H9 (cell line): ENCODE results near the gene ZNF414. TPM values are rescaled to one million over a fixed set of nuclear protein-coding genes. Genes with fewer than 3 reads are reported as not detected.

Source experiments
- DNase-seq: peaks from one replicate; pipeline ENCODE4 v3.0.0-alpha.2; 2017
- H2AFZ ChIP-seq: one replicate; pipeline ENCODE4 v1.6.1; 2013; ENCODE audit warnings: mild to moderate bottlenecking, low read length, control low read depth, moderate library complexity
- H2AK5ac ChIP-seq: 2 replicates; pipeline ENCODE4 v1.6.1; 2013; ENCODE audit warnings: low read length, control low read depth, mixed read lengths; ENCODE audit not compliant: insufficient read length
- H2BK120ac ChIP-seq: one replicate; pipeline ENCODE4 v1.6.1; 2013; ENCODE audit warnings: low read depth, mild to moderate bottlenecking, low read length, control low read depth, inconsistent platforms; ENCODE audit not compliant: poor library complexity, severe bottlenecking
- H2BK12ac ChIP-seq: 2 replicates; pipeline ENCODE4 v1.6.1; 2013; ENCODE audit warnings: low read length, control low read depth, mixed read lengths, low read depth; ENCODE audit not compliant: insufficient read length
- H2BK15ac ChIP-seq: 2 replicates; pipeline ENCODE4 v1.6.1; 2013; ENCODE audit warnings: low read depth, low read length, control low read depth
- H2BK20ac ChIP-seq: one replicate; pipeline ENCODE4 v1.6.1; 2013; ENCODE audit warnings: low read depth, mild to moderate bottlenecking, low read length, control low read depth, inconsistent platforms; ENCODE audit not compliant: poor library complexity, severe bottlenecking
- H2BK5ac ChIP-seq: 2 replicates; pipeline ENCODE4 v1.6.1; 2013; ENCODE audit warnings: low read length, control low read depth, mixed read lengths; ENCODE audit not compliant: insufficient read length
- H3K14ac ChIP-seq: 2 replicates; pipeline ENCODE4 v1.6.1; 2013; ENCODE audit warnings: low read length, control low read depth; ENCODE audit not compliant: insufficient read depth
- H3K18ac ChIP-seq: 2 replicates; pipeline ENCODE4 v1.6.1; 2013; ENCODE audit warnings: low read depth, mild to moderate bottlenecking, mixed read lengths, low read length, control low read depth; ENCODE audit not compliant: insufficient read length
- H3K23ac ChIP-seq: 2 replicates; pipeline ENCODE4 v1.6.1; 2013; ENCODE audit warnings: low read length, control low read depth, mixed read lengths, low read depth; ENCODE audit not compliant: insufficient read length
- H3K23me2 ChIP-seq: 2 replicates; pipeline ENCODE4 v1.6.1; 2013; ENCODE audit warnings: low read depth, mild to moderate bottlenecking, mixed read lengths, low read length, control low read depth; ENCODE audit not compliant: insufficient read length, poor library complexity, severe bottlenecking
- H3K27ac ChIP-seq: 2 replicates; pipeline ENCODE4 v1.5.1; 2013; ENCODE audit warnings: low read length, control low read depth, mixed read lengths, low read depth; ENCODE audit not compliant: insufficient read length
- H3K27me3 ChIP-seq: 2 replicates; pipeline ENCODE4 v1.6.1; 2013; ENCODE audit warnings: low read length, control low read depth, inconsistent platforms; ENCODE audit not compliant: insufficient read depth
- H3K4ac ChIP-seq: 2 replicates; pipeline ENCODE4 v1.6.1; 2013; ENCODE audit warnings: low read depth, mild to moderate bottlenecking, control low read depth, inconsistent platforms, low read length, moderate library complexity
- H3K4me1 ChIP-seq: 2 replicates; pipeline ENCODE4 v1.6.1; 2013; ENCODE audit warnings: low read length, control low read depth, inconsistent platforms; ENCODE audit not compliant: insufficient read depth
- H3K4me2 ChIP-seq: 2 replicates; pipeline ENCODE4 v1.6.1; 2013; ENCODE audit warnings: low read length, control low read depth, mixed read lengths; ENCODE audit not compliant: insufficient read length, insufficient read depth
- H3K56ac ChIP-seq: 2 replicates; pipeline ENCODE4 v1.6.1; 2013; ENCODE audit warnings: low read depth, mild to moderate bottlenecking, mixed read lengths, low read length, control low read depth; ENCODE audit not compliant: insufficient read length
- H3K79me1 ChIP-seq: 2 replicates; pipeline ENCODE4 v1.6.1; 2013; ENCODE audit warnings: low read depth, mild to moderate bottlenecking, moderate library complexity, low read length, control low read depth, inconsistent platforms; ENCODE audit not compliant: insufficient read depth, poor library complexity, severe bottlenecking
- H3K79me2 ChIP-seq: 2 replicates; pipeline ENCODE4 v1.6.1; 2013; ENCODE audit warnings: low read length, control low read depth, inconsistent platforms; ENCODE audit not compliant: insufficient read depth
- H3K9ac ChIP-seq: 2 replicates; pipeline ENCODE4 v1.6.1; 2013; ENCODE audit warnings: low read length, control low read depth, mixed read lengths; ENCODE audit not compliant: insufficient read length; ENCODE audit errors: extremely low read depth
- H3K9me3 ChIP-seq: one replicate; pipeline ENCODE4 v1.6.1; 2013; ENCODE audit warnings: low read depth, low read length, inconsistent platforms; ENCODE audit not compliant: control insufficient read depth
- H3T11ph ChIP-seq: one replicate; pipeline ENCODE4 v1.6.1; 2013; ENCODE audit warnings: mild to moderate bottlenecking, low read length, control low read depth, inconsistent platforms
- H4K20me1 ChIP-seq: one replicate; pipeline ENCODE4 v1.6.1; 2013; ENCODE audit not compliant: control insufficient read depth, insufficient read length, insufficient read depth
- H4K5ac ChIP-seq: 2 replicates; pipeline ENCODE4 v1.6.1; 2013; ENCODE audit warnings: low read depth, mild to moderate bottlenecking, mixed read lengths, low read length, control low read depth; ENCODE audit not compliant: insufficient read length
- H4K8ac ChIP-seq: replicated peaks from 2 replicates; pipeline ENCODE4 v1.6.1; 2013; ENCODE audit warnings: low read length, control low read depth, mixed read lengths, low read depth; ENCODE audit not compliant: insufficient read length
- H4K91ac ChIP-seq: 2 replicates; pipeline ENCODE4 v1.6.1; 2013; ENCODE audit warnings: low read depth, mild to moderate bottlenecking, moderate library complexity, mixed read lengths, low read length, control low read depth; ENCODE audit not compliant: insufficient read length
- H3K27ac Mint-ChIP-seq, 3 experiments: 2 replicates in 2 of 3; 3 replicates in 1 of 3; pipeline ENCODE4 v1.8.0; 2020 to 2021; ENCODE audit warnings: mixed read lengths in 3 of 3, mild to moderate bottlenecking in 1 of 3, moderate library complexity in 1 of 3
- H3K27me3 Mint-ChIP-seq: 2 replicates; pipeline ENCODE4 v1.8.0; 2021; ENCODE audit warnings: low read depth, mild to moderate bottlenecking, moderate library complexity, mixed read lengths
- H3K36me3 Mint-ChIP-seq, 3 experiments: 2 replicates in 2 of 3; 3 replicates in 1 of 3; pipeline ENCODE4 v1.8.0; 2020 to 2021; ENCODE audit warnings: low read depth in 3 of 3, mixed read lengths in 3 of 3; ENCODE audit not compliant: insufficient read depth in 1 of 3
- H3K4me1 Mint-ChIP-seq, 2 experiments: 2 replicates each; pipeline ENCODE4 v1.8.0; 2020; ENCODE audit warnings: mixed read lengths in 2 of 2
- H3K4me3 Mint-ChIP-seq, 2 experiments: 2 replicates in 1 of 2; 3 replicates in 1 of 2; pipeline ENCODE4 v1.8.0; 2020 to 2021; ENCODE audit warnings: mild to moderate bottlenecking in 2 of 2, mixed read lengths in 2 of 2, moderate library complexity in 1 of 2
- H3K9me3 Mint-ChIP-seq, 2 experiments: 2 replicates in 1 of 2; 3 replicates in 1 of 2; pipeline ENCODE4 v1.8.0; 2020; ENCODE audit warnings: mild to moderate bottlenecking in 2 of 2, mixed read lengths in 2 of 2, moderate library complexity in 1 of 2
- WGBS: extraction: QIAGEN DNeasy Blood & Tissue Kit; methylation state at CpG from one replicate; pipeline ENCODE4 v1.1.7; 2013; ENCODE audit warnings: missing lambda C conversion rate, low lambda C conversion rate, mixed read lengths; ENCODE audit not compliant: insufficient read length; ENCODE audit errors: extremely low coverage; 5-methylcytosine and 5-hydroxymethylcytosine counted together
- total RNA-seq: library from RNA; stranded (reverse); gene quantifications from 2 replicates; pipeline ENCODE4 v1.2.1, GENCODE V29; 2021
- TF ChIP-seq, protein P1 (sequence below): fragments of 200-600 bp; sonication (generic); conservative IDR thresholded peaks from 3 replicates; pipeline ENCODE4 v1.8.0; 2021; ENCODE audit warnings: antibody characterized with exemption, mild to moderate bottlenecking

Gene ZNF414
- total RNA-seq, 1 experiment from 2014 or later: 29.3 TPM

DNA sequence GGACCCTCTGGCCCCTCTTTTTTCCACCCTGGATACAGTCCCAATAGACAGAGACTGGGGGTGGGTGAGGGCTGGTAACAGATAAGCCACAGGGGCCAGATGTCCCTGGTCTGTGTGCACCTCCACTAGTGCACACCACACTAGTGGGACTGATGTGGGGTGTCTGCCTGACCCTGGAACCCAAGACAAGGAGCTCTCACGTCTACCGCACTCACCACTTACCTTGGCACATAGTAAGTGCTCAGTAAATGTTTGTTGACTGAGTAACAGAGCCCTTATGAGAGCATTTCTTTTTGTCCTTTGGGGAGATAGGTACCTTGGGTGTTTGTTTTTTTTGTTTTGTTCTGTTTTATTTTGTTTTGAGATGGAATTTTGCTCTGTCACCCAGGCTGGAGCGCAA, 23.1 kb upstream of the ZNF414 start:
- H3K27ac Mint-ChIP-seq: no peak overlapping the region
- Histone ChIP-seq H3K23me2 (no peaks in the 10 kb centered on the region), H4K20me1 (no peaks in the 10 kb centered on the region), H3K14ac (no peak overlapping the region), H3K9ac (no peak overlapping the region), H3K79me2 (no peaks in the 10 kb centered on the region), H3T11ph (no peak overlapping the region), H3K23ac (no peak overlapping the region), H2AFZ (no peak overlapping the region), H3K4me2 (no peak overlapping the region), H4K8ac (no peak overlapping the region), H3K4ac (no peak overlapping the region), H2BK5ac (no peak overlapping the region), H2BK15ac (no peak overlapping the region), H4K91ac (no peak overlapping the region), H3K18ac (no peak overlapping the region), H3K79me1 (no peaks in the 10 kb centered on the region), H3K27ac (no peak overlapping the region), H4K5ac (no peak overlapping the region), H3K56ac (no peak overlapping the region), H2BK120ac (no peak overlapping the region), H2AK5ac (no peak overlapping the region), H2BK12ac (no peak overlapping the region), H3K27me3 (no peaks in the 10 kb centered on the region), H3K9me3 (no peaks in the 10 kb centered on the region), H2BK20ac (no peak overlapping the region), H3K4me1 (no peaks in the 10 kb centered on the region)
- TF ChIP-seq, protein P1, sequence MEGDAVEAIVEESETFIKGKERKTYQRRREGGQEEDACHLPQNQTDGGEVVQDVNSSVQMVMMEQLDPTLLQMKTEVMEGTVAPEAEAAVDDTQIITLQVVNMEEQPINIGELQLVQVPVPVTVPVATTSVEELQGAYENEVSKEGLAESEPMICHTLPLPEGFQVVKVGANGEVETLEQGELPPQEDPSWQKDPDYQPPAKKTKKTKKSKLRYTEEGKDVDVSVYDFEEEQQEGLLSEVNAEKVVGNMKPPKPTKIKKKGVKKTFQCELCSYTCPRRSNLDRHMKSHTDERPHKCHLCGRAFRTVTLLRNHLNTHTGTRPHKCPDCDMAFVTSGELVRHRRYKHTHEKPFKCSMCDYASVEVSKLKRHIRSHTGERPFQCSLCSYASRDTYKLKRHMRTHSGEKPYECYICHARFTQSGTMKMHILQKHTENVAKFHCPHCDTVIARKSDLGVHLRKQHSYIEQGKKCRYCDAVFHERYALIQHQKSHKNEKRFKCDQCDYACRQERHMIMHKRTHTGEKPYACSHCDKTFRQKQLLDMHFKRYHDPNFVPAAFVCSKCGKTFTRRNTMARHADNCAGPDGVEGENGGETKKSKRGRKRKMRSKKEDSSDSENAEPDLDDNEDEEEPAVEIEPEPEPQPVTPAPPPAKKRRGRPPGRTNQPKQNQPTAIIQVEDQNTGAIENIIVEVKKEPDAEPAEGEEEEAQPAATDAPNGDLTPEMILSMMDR: no peak
- H3K9me3 Mint-ChIP-seq: no peaks in the 10 kb centered on the region
- DNase-seq: no peak
- no CpG with 5 or more reads among the region's 3 CpGs for WGBS
- H3K4me1 Mint-ChIP-seq: 0 out of 4 replicates have a peak, but pooled peaks cover 0 to 5% of the 10 kb centered on the region in 2 experiments
- H3K27me3 Mint-ChIP-seq: peaks cover 2% of the 10 kb centered on the region
- no peak overlapping the region for H3K4me3 Mint-ChIP-seq
- H3K36me3 Mint-ChIP-seq: no peaks in the 10 kb centered on the region; a peak in 1 of 7 replicates
